Activated B cell treated with CpG ODN at 0.5 μM for 24 hours (primary cell): ENCODE measurements around the gene CCNT2. TPM values are rescaled to one million over a fixed set of nuclear protein-coding genes. Genes with fewer than 3 reads are reported as not detected.

Source experiments
- ATAC-seq: fragments of 200-7000 bp; cut with Tn5 transposase; one replicate; pipeline ENCODE4 v1.10.0; 2021; ENCODE audit warnings: low read depth, mild to moderate bottlenecking, moderate library complexity
- CTCF ChIA-PET: fragments of 350-600 bp; sonication (Branson Sonifier 250); formaldehyde crosslinking; loops from one replicate; lab custom pipeline; 2021; ENCODE audit warnings: antibody characterized with exemption; lab: Charles Lee
- POLR2A ChIA-PET: fragments of 350-600 bp; sonication (Branson Sonifier 250); formaldehyde crosslinking; loops from one replicate; lab custom pipeline; 2021; ENCODE audit warnings: antibody characterized with exemption; lab: Charles Lee
- DNase-seq: peaks from one replicate; pipeline ENCODE4 v3.0.0; 2022
- H3K27ac Mint-ChIP-seq: one replicate; pipeline ENCODE4 v1.8.0; 2020; ENCODE audit warnings: mixed read lengths
- H3K27me3 Mint-ChIP-seq: one replicate; pipeline ENCODE4 v1.8.0; 2021; ENCODE audit warnings: mixed read lengths
- H3K36me3 Mint-ChIP-seq: one replicate; pipeline ENCODE4 v1.8.0; 2021; ENCODE audit warnings: low read depth, mixed read lengths
- H3K4me1 Mint-ChIP-seq: one replicate; pipeline ENCODE4 v1.8.0; 2021; ENCODE audit warnings: mixed read lengths
- H3K4me3 Mint-ChIP-seq: one replicate; pipeline ENCODE4 v1.8.0; 2020; ENCODE audit warnings: mild to moderate bottlenecking, mixed read lengths
- H3K9me3 Mint-ChIP-seq: one replicate; pipeline ENCODE4 v1.8.0; 2020; ENCODE audit warnings: mixed read lengths
- CTCF ChIP-seq: fragments of 200-600 bp; IDR thresholded peaks from one replicate; pipeline ENCODE4 v1.8.0; 2022; ENCODE audit warnings: antibody characterized with exemption, mild to moderate bottlenecking
- intact Hi-C: fragments of 100-400 bp; cut with micrococcal nuclease; formaldehyde crosslinking; loops from one replicate; pipeline ENCODE4 v1.15.1; 2024
- total RNA-seq: library from RNA; stranded (reverse); gene quantifications from 2 replicates; pipeline ENCODE4 v1.2.3, GENCODE V29; 2022

The CCNT2 gene
- total RNA-seq, 1 donor from 2014 or later, result 73.4 TPM

GRCh38 chr2:134932864-134933526 is 14.4 kb downstream of the CCNT2 start:
- Mint-ChIP-seq H3K27me3 (no peaks in the 10 kb centered on the region), H3K4me3 (no peak overlapping the region), H3K4me1 (peaks cover 64% of the 10 kb centered on the region), H3K27ac (no peak overlapping the region), H3K36me3 (peaks cover 60% of the 10 kb centered on the region), H3K9me3 (no peaks in the 10 kb centered on the region)
- CTCF ChIA-PET, result no interaction called here
- no peak for TF ChIP-seq CTCF
- intact Hi-C loops, result loop anchor here (1.0 kb wide), 1 partner anchor 8 kb away; no protein-coding TSS in a partner anchor
- DNase-seq, result no peak
- POLR2A ChIA-PET, result interaction anchor here (1.5 kb wide), 1 partner anchor 14 kb away, joined by 5 read pairs; the partner anchor contains the start of gene CCNT2
- ATAC-seq, result no peak

GRCh38 chr2:134933732-134934131 is 15.1 kb downstream of the CCNT2 start:
- no peaks in the 10 kb centered on the region for H3K27me3 Mint-ChIP-seq
- POLR2A ChIA-PET, result no interaction called here
- no peak overlapping the region for H3K4me3 Mint-ChIP-seq
- TF ChIP-seq CTCF, result no peak
- CTCF ChIA-PET, result no interaction called here
- no peak for DNase-seq
- H3K27ac Mint-ChIP-seq, result no peak overlapping the region
- peaks cover 63% of the 10 kb centered on the region for H3K36me3 Mint-ChIP-seq
- no peaks in the 10 kb centered on the region for H3K9me3 Mint-ChIP-seq
- intact Hi-C loops, result loop anchor here (1.0 kb wide), 1 partner anchor 8 kb away; no protein-coding TSS in a partner anchor
- peaks cover 60% of the 10 kb centered on the region for H3K4me1 Mint-ChIP-seq
- no peak for ATAC-seq

- Mint-ChIP-seq H3K4me1 (peaks cover 58% of the 10 kb centered on the region), H3K27me3 (no peaks in the 10 kb centered on the region), H3K9me3 (no peaks in the 10 kb centered on the region), H3K4me3 (no peak overlapping the region), H3K27ac (no peak overlapping the region), H3K36me3 (peaks cover 66% of the 10 kb centered on the region)
- intact Hi-C loops, result no loop called here
- TF ChIP-seq CTCF, result no peak
- DNase-seq (no peak), ATAC-seq (no peak)
- CTCF ChIA-PET, result no interaction called here
- POLR2A ChIA-PET, result no interaction called here
Measured at GRCh38 chr2:134934150-134934549, 15.5 kb downstream of the CCNT2 start.

GRCh38 chr2:134934641-134935040 is 16.0 kb downstream of the CCNT2 start:
- H3K4me1 Mint-ChIP-seq, result peaks cover 54% of the 10 kb centered on the region
- TF ChIP-seq CTCF, result no peak
- no peaks in the 10 kb centered on the region for H3K27me3 Mint-ChIP-seq
- POLR2A ChIA-PET, result no interaction called here
- intact Hi-C loops, result no loop called here
- no peaks in the 10 kb centered on the region for H3K9me3 Mint-ChIP-seq
- no peak overlapping the region for H3K4me3 Mint-ChIP-seq
- H3K36me3 Mint-ChIP-seq, result peaks cover 67% of the 10 kb centered on the region
- ATAC-seq (no peak), DNase-seq (no peak)
- CTCF ChIA-PET, result no interaction called here
- no peak overlapping the region for H3K27ac Mint-ChIP-seq

- Mint-ChIP-seq H3K27ac (no peak overlapping the region), H3K36me3 (peaks cover 66% of the 10 kb centered on the region), H3K27me3 (no peaks in the 10 kb centered on the region), H3K4me3 (no peak overlapping the region), H3K9me3 (no peaks in the 10 kb centered on the region), H3K4me1 (peaks cover 35% of the 10 kb centered on the region)
- DNase-seq (no peak), ATAC-seq (no peak)
- no peak for TF ChIP-seq CTCF
- ChIA-PET CTCF (no interaction called here), POLR2A (no interaction called here)
- intact Hi-C loops, result no loop called here
Measured at GRCh38 chr2:134936691-134937090, 18.1 kb downstream of the CCNT2 start.
